NB4 (cell line): ENCODE measurements around the gene ZNF524.

Source experiments
- CTCF ChIP-seq: IDR thresholded peaks from one replicate; pipeline ENCODE4 v1.5.1; 2012; ENCODE audit warnings: low read depth, low read length
- POLR2A ChIP-seq: IDR thresholded peaks from 2 replicates; pipeline ENCODE4 v1.6.1; 2011; ENCODE audit warnings: mild to moderate bottlenecking; ENCODE audit not compliant: insufficient read length; ENCODE audit errors: extremely low read depth

- TF ChIP-seq CTCF (no peak), POLR2A (no peak)
Observed at GRCh38 chr19:55611300-55611982, 11.4 kb downstream of the ZNF524 start.
